GM13977 (cell line): ENCODE results near the gene PPP3CA.

ENCODE experiments used
- DNase-seq: peaks from one replicate; pipeline ENCODE4 v3.0.0; 2012; ENCODE audit warnings: low spot score
- in situ Hi-C: fragments of 300-500 bp; cut with MboI; formaldehyde crosslinking; loops from one replicate; pipeline ENCODE4 v1.12.0; 2022; ENCODE audit warnings: low sequenced_read_pairs, low pct_unique_long_range_greater_than_20kb, mixed read lengths, inconsistent platforms; ENCODE audit not compliant: unreplicated experiment
- TF ChIP-seq, protein P1 (sequence below): IDR thresholded peaks from 2 replicates; pipeline ENCODE4 v1.5.1; 2012; ENCODE audit warnings: mild to moderate bottlenecking, control low read depth; ENCODE audit not compliant: insufficient read depth; ENCODE audit errors: extremely low read depth, missing control alignments

Gene PPP3CA

DNA sequence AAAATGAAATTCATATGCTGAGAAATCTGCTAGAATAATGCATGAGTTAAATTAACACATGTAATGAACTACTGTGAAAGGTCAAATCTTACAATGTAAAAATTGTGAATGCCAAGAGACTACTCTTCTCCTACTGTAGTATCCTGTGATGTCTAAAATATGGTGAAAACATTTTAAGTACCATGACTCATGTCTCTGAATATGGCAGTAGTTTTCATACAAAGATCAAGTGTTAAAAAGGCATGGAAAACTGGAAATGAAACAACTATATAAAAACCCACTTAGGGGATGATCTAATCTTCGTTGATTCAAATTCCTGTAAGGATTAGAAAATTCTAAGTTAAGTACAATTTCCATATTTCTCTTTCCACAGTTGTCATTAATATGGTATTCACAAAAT is 221.3 kb downstream of the PPP3CA start:
- DNase-seq: no peak
- TF ChIP-seq, protein P1, sequence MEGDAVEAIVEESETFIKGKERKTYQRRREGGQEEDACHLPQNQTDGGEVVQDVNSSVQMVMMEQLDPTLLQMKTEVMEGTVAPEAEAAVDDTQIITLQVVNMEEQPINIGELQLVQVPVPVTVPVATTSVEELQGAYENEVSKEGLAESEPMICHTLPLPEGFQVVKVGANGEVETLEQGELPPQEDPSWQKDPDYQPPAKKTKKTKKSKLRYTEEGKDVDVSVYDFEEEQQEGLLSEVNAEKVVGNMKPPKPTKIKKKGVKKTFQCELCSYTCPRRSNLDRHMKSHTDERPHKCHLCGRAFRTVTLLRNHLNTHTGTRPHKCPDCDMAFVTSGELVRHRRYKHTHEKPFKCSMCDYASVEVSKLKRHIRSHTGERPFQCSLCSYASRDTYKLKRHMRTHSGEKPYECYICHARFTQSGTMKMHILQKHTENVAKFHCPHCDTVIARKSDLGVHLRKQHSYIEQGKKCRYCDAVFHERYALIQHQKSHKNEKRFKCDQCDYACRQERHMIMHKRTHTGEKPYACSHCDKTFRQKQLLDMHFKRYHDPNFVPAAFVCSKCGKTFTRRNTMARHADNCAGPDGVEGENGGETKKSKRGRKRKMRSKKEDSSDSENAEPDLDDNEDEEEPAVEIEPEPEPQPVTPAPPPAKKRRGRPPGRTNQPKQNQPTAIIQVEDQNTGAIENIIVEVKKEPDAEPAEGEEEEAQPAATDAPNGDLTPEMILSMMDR: no peak
- in situ Hi-C loops: no loop called here

DNA sequence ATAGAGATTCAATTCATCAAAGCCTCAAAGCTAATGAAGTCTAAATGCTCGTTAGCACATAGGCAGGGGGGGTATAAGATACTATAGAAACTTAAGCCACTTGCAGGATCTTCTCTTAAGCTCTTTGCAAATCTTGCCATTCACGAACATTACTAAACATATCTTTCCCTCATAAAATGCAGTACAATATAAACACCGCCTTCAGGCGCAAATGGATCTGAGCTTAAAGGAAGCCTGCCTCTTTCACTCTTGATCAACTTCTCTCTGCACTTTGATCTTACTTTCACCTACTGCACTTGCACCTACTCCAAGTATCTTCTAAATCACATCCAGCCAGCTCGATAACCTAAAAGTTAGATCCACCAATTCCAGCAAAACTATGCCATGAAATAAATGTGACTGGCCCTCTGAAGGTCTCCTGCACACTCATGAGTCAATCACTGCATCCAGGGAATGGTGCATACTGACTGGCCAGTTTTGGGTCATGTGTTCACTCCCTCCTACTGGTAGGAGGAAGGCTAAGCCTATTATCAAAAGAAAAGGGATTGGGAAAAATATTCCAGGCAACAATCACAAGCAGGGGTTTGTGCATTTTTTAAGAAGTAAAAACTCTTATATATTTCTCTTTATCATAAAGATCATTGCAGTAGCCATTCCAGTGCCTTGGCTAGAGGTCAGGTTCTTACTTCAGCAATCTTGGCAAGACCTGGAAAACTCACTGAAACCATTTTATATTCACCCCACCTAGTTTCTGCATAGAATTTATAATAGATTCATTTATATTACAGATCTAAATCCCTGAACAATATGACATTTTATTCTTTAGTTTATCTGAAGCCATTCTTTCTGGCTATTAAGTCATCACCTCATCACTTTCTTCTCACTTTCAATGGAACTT is 222.0 kb downstream of the PPP3CA start:
- in situ Hi-C loops: no loop called here
- TF ChIP-seq, protein P1: no peak
- DNase-seq: no peak

DNA sequence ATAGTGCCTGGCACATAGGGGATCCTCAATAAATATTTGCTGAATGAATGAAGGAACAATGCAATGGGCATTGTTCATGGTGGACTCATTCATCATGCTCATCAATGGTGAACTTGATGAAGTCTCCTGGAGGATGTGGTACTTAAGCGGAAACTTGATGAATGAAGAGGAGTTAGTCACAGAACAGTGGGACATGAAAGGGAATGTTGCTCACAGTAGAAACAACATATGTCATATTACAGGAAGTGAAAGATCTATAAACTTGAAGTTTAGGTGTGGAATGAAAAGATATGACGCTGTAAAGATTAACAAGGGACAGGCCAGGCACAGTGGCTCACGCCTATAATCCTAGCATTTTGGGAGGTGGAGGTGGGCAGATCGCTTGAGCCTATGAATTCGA is 224.1 kb downstream of the PPP3CA start:
- in situ Hi-C loops: no loop called here
- DNase-seq: no peak
- TF ChIP-seq, protein P1: no peak

DNA sequence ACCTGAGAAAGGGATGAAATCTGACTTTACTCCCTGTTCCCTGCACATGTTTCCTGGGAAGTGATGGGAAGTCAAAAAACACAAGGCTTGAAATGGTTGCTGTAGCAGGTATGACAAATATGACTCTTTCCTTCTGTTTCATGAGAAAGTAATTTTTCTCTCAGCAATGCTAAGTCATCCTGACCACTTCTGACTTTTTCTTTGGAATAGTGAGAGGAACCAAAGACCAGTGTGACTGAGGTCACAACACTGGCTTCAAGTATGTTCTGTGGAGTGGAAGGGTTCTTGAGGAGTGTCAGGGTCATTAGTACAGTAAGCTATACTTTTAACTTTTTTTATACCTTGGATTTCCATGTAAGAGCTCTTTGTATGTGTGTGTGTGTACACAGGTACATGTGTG is 225.3 kb downstream of the PPP3CA start:
- in situ Hi-C loops: no loop called here
- TF ChIP-seq, protein P1: no peak
- no peak for DNase-seq

DNA sequence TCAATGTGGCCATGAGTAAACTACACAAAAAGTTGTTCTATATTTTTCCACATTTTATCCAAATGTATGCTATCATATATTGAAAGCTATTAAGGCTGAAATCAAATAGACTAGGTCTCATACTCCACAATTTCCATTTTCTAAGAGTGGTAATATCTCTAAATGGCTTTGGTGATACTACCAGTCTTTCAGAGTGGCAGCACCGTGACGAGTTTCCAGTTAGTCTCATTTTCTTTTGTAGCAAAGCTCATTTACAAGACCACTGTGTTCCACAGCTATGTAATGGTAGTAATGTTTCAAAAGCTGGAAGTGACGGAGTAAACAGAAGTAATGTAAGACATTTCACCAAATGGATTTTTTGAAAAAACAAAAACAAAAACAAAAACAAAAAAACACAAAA is 228.2 kb downstream of the PPP3CA start:
- TF ChIP-seq, protein P1: no peak
- in situ Hi-C loops: no loop called here
- no peak for DNase-seq

DNA sequence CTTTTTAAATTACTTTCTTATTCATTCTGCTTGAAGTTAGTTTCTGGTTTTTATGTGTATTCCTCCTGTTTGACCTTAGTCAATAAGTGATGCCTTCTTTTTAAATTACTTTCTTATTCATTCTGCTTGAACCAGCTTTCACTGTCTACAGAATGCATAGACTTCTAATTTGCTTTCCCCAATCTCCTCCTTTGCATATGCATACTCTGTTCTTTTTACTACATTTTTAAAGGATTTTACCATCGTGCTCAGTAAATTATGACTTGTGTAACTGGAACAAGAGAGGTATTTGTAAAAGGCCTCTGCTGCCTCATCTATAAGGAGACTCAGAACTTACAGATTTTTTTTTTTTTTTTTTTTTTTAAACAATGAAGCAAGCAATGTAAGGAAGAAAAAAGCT is 228.7 kb downstream of the PPP3CA start:
- TF ChIP-seq, protein P1: no peak
- in situ Hi-C loops: no loop called here

More for the DNA sequence above, 228.7 kb downstream of the PPP3CA start:
- DNase-seq: no peak
